HG03520 (cell line): ENCODE results near the gene USP47.

Experiments used
- ATAC-seq: cut with Tn5 transposase; IDR thresholded peaks from one replicate; pipeline ENCODE4 v1.9.1; 2021; ENCODE audit warnings: mild to moderate bottlenecking, moderate library complexity; ENCODE audit not compliant: unreplicated experiment

Gene USP47

GRCh38 chr11:11979488-11980117 is 137.8 kb downstream of the USP47 start:
- ATAC-seq: no peak

GRCh38 chr11:11980200-11980599 is 138.4 kb downstream of the USP47 start:
- ATAC-seq: no peak

GRCh38 chr11:11980841-11981308 is 139.1 kb downstream of the USP47 start:
- no peak for ATAC-seq

- no peak for ATAC-seq
These were observed 139.6 kb downstream of the USP47 start for GRCh38 chr11:11981364-11981763.

GRCh38 chr11:11981840-11982239 is 140.1 kb downstream of the USP47 start:
- ATAC-seq: no peak

- no peak for ATAC-seq
These were observed 140.7 kb downstream of the USP47 start for GRCh38 chr11:11982461-11982860.

GRCh38 chr11:11982975-11983374 is 141.2 kb downstream of the USP47 start:
- ATAC-seq: no peak

- ATAC-seq: no peak
These were observed 141.7 kb downstream of the USP47 start for GRCh38 chr11:11983427-11983826.

- no peak for ATAC-seq
These were observed 142.8 kb downstream of the USP47 start for GRCh38 chr11:11984563-11984962.

- no peak for ATAC-seq
These were observed 143.4 kb downstream of the USP47 start for GRCh38 chr11:11985016-11985715.

GRCh38 chr11:11985954-11986949 is 144.5 kb downstream of the USP47 start:
- no peak for ATAC-seq

- ATAC-seq: no peak
These were observed 145.8 kb downstream of the USP47 start for GRCh38 chr11:11987503-11988022.

- no peak for ATAC-seq
These were observed 146.4 kb downstream of the USP47 start for GRCh38 chr11:11988099-11988651.

- no peak for ATAC-seq
These were observed 147.0 kb downstream of the USP47 start for GRCh38 chr11:11988681-11989261.

GRCh38 chr11:11989774-11990744 is 148.3 kb downstream of the USP47 start:
- ATAC-seq: no peak

GRCh38 chr11:11992257-11993212 is 150.8 kb downstream of the USP47 start:
- ATAC-seq: no peak

- ATAC-seq: no peak
These were observed 152.1 kb downstream of the USP47 start for GRCh38 chr11:11993839-11994238.

GRCh38 chr11:11995601-11996000 is 153.8 kb downstream of the USP47 start:
- ATAC-seq: no peak
